Type B pancreatic cell (in vitro differentiated cells): ENCODE results near the gene MYCBP2. TPM values are rescaled to one million over a fixed set of nuclear protein-coding genes. Genes with fewer than 3 reads are reported as not detected.
"Not testable (repeated sequence)": the region's sequence is repeated elsewhere in the genome, so short reads cannot be mapped to it uniquely, and the experiment has no call there.

ENCODE experiments used
- DNase-seq: peaks from one replicate; pipeline ENCODE4 v3.0.0; 2021; ENCODE audit warnings: mixed read lengths; ENCODE audit not compliant: unreplicated experiment; ENCODE audit errors: extremely low spot score
- H3K27ac Mint-ChIP-seq: 2 replicates; pipeline ENCODE4 v1.8.0; 2021; ENCODE audit warnings: mild to moderate bottlenecking, mixed read lengths
- H3K27me3 Mint-ChIP-seq: 2 replicates; pipeline ENCODE4 v1.8.0; 2021; ENCODE audit warnings: mixed read lengths
- H3K36me3 Mint-ChIP-seq: 2 replicates; pipeline ENCODE4 v1.8.0; 2021; ENCODE audit warnings: mixed read lengths
- H3K4me1 Mint-ChIP-seq: one replicate; pipeline ENCODE4 v1.8.0; 2021; ENCODE audit warnings: mixed read lengths; ENCODE audit not compliant: unreplicated experiment
- H3K4me3 Mint-ChIP-seq: 2 replicates; pipeline ENCODE4 v1.8.0; 2021; ENCODE audit warnings: mild to moderate bottlenecking, mixed read lengths
- H3K9me3 Mint-ChIP-seq: 2 replicates; pipeline ENCODE4 v1.8.0; 2021; ENCODE audit warnings: mixed read lengths
- CTCF ChIP-seq: fragments of 200-600 bp; sonication (generic); conservative IDR thresholded peaks from 2 replicates; pipeline ENCODE4 v1.5.0; 2021; ENCODE audit warnings: antibody characterized with exemption, mild to moderate bottlenecking
- total RNA-seq: library from RNA; stranded (reverse); gene quantifications from 2 replicates; pipeline ENCODE4 v1.2.1, GENCODE V29; 2021; ENCODE audit warnings: low replicate concordance

MYCBP2 gene
- total RNA-seq, 1 donor from 2014 or later, result 71.7 TPM

GRCh38 chr13:77250975-77251374 is 75.9 kb downstream of the MYCBP2 start:
- Mint-ChIP-seq H3K4me3 (no peak overlapping the region), H3K9me3 (peaks cover 8% of the 10 kb centered on the region), H3K36me3 (peaks cover 47% of the 10 kb centered on the region), H3K27me3 (no peaks in the 10 kb centered on the region), H3K27ac (no peak overlapping the region), H3K4me1 (no peaks in the 10 kb centered on the region)
- no peak for TF ChIP-seq CTCF
- DNase-seq, result no peak

- H3K27ac Mint-ChIP-seq, H3K4me1 Mint-ChIP-seq, H3K9me3 Mint-ChIP-seq: not testable (repeated sequence)
These were observed 81.7 kb downstream of the MYCBP2 start for GRCh38 chr13:77245224-77245623.

GRCh38 chr13:77239312-77239711 is 87.6 kb downstream of the MYCBP2 start:
- no peaks in the 10 kb centered on the region for H3K4me1 Mint-ChIP-seq

More at GRCh38 chr13:77245224-77245623, 81.7 kb downstream of the MYCBP2 start:
- not testable (repeated sequence) for H3K27me3 Mint-ChIP-seq, H3K4me3 Mint-ChIP-seq, DNase-seq
- H3K36me3 Mint-ChIP-seq, result peaks cover 49% of the 10 kb centered on the region

GRCh38 chr13:77235456-77236022 is 91.4 kb downstream of the MYCBP2 start:
- Mint-ChIP-seq H3K9me3 (no peaks in the 10 kb centered on the region), H3K27ac (no peak overlapping the region), H3K36me3 (peaks cover 15% of the 10 kb centered on the region), H3K4me1 (peaks cover 4% of the 10 kb centered on the region), H3K27me3 (no peaks in the 10 kb centered on the region), H3K4me3 (no peak overlapping the region)
- DNase-seq, result no peak
- no peak for TF ChIP-seq CTCF

More at GRCh38 chr13:77239312-77239711, 87.6 kb downstream of the MYCBP2 start:
- H3K9me3 Mint-ChIP-seq, result no peaks in the 10 kb centered on the region
- H3K4me3 Mint-ChIP-seq, result no peak overlapping the region
- no peak for DNase-seq
- no peaks in the 10 kb centered on the region for H3K27me3 Mint-ChIP-seq
- peaks cover 21% of the 10 kb centered on the region for H3K36me3 Mint-ChIP-seq
- no peak overlapping the region for H3K27ac Mint-ChIP-seq
- TF ChIP-seq CTCF, result no peak

GRCh38 chr13:77233159-77233558 is 93.7 kb downstream of the MYCBP2 start:
- no peaks in the 10 kb centered on the region for H3K9me3 Mint-ChIP-seq
- no peaks in the 10 kb centered on the region for H3K27me3 Mint-ChIP-seq
- no peak for TF ChIP-seq CTCF
- peaks cover 15% of the 10 kb centered on the region for H3K36me3 Mint-ChIP-seq
- H3K27ac Mint-ChIP-seq, result no peak overlapping the region
- no peak overlapping the region for H3K4me3 Mint-ChIP-seq
- DNase-seq, result no peak
- H3K4me1 Mint-ChIP-seq, result peaks cover 4% of the 10 kb centered on the region

- Mint-ChIP-seq H3K9me3 (no peaks in the 10 kb centered on the region), H3K36me3 (peaks cover 9% of the 10 kb centered on the region), H3K27ac (no peak overlapping the region), H3K4me1 (peaks cover 4% of the 10 kb centered on the region), H3K4me3 (no peak overlapping the region), H3K27me3 (no peaks in the 10 kb centered on the region)
- DNase-seq, result no peak
- TF ChIP-seq CTCF, result no peak
These were observed 96.3 kb downstream of the MYCBP2 start for GRCh38 chr13:77230560-77230959.
